Skeletal muscle satellite cell (primary cell): Measurements from ENCODE around the gene ZBTB20.

Source experiments
- H3K27me3 ChIP-seq: 2 replicates; pipeline ENCODE4 v1.7.0; 2013; ENCODE audit warnings: low read length; ENCODE audit not compliant: control insufficient read depth, insufficient read depth
- H3K36me3 ChIP-seq: 2 replicates; pipeline ENCODE4 v1.7.0; 2013; ENCODE audit warnings: mild to moderate bottlenecking, control low read depth, low read length; ENCODE audit not compliant: insufficient read depth
- H3K4me1 ChIP-seq: 2 replicates; pipeline ENCODE4 v1.7.0; 2013; ENCODE audit warnings: low read length; ENCODE audit not compliant: control insufficient read depth, insufficient read depth
- H3K4me2 ChIP-seq: 2 replicates; pipeline ENCODE4 v1.7.0; 2013; ENCODE audit warnings: mild to moderate bottlenecking, low read length
- H3K4me3 ChIP-seq: 2 replicates; pipeline ENCODE4 v1.7.0; 2013; ENCODE audit warnings: low read length
- H3K9ac ChIP-seq: 2 replicates; pipeline ENCODE4 v1.7.0; 2013; ENCODE audit warnings: mild to moderate bottlenecking, low read depth, low read length, moderate library complexity
- H3K9me3 ChIP-seq: replicated peaks from 2 replicates; pipeline ENCODE4 v1.7.0; 2013; ENCODE audit warnings: mild to moderate bottlenecking, control low read depth, low read length

The ZBTB20 gene

DNA sequence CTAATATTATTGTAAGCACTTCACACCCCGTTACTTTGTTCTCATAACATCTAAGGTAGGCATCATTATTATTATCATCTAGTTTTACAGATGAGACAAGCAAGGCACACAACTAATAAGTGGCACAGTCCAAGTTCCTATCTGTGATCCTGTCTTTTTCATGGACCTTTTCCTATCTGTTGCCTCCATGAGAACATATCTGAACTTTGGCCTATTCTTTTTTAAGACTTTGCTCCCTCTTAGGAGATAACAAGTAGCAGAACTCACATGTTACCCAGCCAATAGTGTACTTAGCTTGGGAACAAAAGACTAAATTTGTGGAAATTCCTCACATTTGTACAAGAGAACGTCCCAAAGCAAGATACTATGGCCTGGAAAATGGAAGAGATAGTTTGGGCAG, 680.8 kb downstream of the ZBTB20 start:
- Histone ChIP-seq H3K4me1 (no peaks in the 10 kb centered on the region), H3K4me2 (no peak overlapping the region), H3K27me3 (no peaks in the 10 kb centered on the region), H3K9me3 (no peaks in the 10 kb centered on the region), H3K36me3 (no peaks in the 10 kb centered on the region), H3K9ac (no peak overlapping the region), H3K4me3 (no peak overlapping the region)

DNA sequence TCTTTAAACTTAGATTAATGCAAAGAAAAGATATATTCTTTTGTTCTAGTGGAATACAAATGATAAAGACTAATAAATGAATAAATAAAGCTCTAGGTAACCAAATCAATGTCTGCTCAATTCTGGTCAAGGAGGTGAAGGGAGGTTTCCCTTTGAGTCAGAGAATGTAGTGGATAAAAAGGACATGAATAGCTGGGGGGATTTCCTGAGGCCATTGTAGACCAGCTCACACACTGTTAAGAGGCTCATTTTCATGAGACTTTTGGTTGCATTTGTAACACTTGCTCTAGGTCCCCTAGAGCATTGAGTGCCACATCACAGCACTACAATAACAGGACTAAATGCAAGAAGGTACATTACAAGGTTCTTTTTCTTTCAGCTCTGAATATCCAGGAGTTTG, 682.5 kb downstream of the ZBTB20 start:
- no peak overlapping the region for H3K4me2 ChIP-seq
- H3K4me3 ChIP-seq = no peak overlapping the region
- H3K36me3 ChIP-seq = no peaks in the 10 kb centered on the region
- H3K9me3 ChIP-seq = no peaks in the 10 kb centered on the region
- H3K27me3 ChIP-seq = no peaks in the 10 kb centered on the region
- no peaks in the 10 kb centered on the region for H3K4me1 ChIP-seq
- no peak overlapping the region for H3K9ac ChIP-seq

- H3K4me3 ChIP-seq = no peak overlapping the region
- no peak overlapping the region for H3K4me2 ChIP-seq
- H3K9ac ChIP-seq = no peak overlapping the region
- H3K27me3 ChIP-seq = no peaks in the 10 kb centered on the region
- H3K4me1 ChIP-seq = no peaks in the 10 kb centered on the region
- no peaks in the 10 kb centered on the region for H3K9me3 ChIP-seq
- no peaks in the 10 kb centered on the region for H3K36me3 ChIP-seq
These were observed 684.3 kb downstream of the ZBTB20 start for GRCh38 chr3:114462750-114463149.

DNA sequence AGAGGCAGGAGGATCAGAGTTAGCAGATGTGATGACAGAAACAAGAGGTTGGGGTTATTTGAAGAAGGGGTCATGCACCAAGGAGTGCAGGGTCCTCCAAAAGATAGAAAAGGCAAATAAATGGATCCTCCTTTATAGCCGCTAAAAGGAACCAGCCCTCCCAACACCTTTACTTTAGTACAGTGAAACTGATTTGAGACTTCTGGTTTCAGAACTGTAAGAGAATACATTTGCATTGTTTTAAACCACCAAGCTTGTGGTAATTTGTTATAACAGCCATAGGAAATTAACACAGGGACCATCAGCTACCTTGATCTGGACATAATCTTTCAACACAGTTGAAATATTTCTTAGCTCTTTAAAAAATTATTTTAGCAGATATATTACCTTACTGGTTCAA, 686.6 kb downstream of the ZBTB20 start:
- no peaks in the 10 kb centered on the region for H3K36me3 ChIP-seq
- no peak overlapping the region for H3K4me2 ChIP-seq
- no peak overlapping the region for H3K9ac ChIP-seq
- H3K4me3 ChIP-seq = no peak overlapping the region
- no peaks in the 10 kb centered on the region for H3K27me3 ChIP-seq
- peaks cover 1% of the 10 kb centered on the region for H3K4me1 ChIP-seq
- H3K9me3 ChIP-seq = no peaks in the 10 kb centered on the region

- no peak overlapping the region for H3K4me2 ChIP-seq
- H3K4me3 ChIP-seq = no peak overlapping the region
- H3K36me3 ChIP-seq = no peaks in the 10 kb centered on the region
- no peaks in the 10 kb centered on the region for H3K27me3 ChIP-seq
- H3K9me3 ChIP-seq = no peaks in the 10 kb centered on the region
- peaks cover 15% of the 10 kb centered on the region for H3K4me1 ChIP-seq
- H3K9ac ChIP-seq = no peak overlapping the region
These were observed 690.3 kb downstream of the ZBTB20 start for GRCh38 chr3:114456742-114457141.

DNA sequence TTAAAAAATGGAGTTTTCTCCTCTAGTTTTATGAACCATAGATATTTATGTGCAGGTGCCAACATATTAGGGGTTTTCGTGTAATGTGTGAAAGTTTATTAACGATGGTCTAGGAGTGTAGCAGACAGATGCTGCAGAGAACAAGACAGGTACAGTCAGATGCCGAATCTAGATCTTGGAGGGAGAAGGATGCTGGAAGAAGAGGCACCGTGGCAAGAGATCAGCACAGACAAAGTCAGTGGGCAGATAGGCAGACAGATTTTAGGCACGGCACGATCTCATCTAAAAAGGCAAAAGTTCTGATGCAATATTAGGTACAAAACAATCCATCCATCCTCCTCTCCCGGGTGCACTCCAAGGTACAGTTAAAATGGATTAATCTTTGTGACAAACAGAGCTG, 691.7 kb downstream of the ZBTB20 start:
- peak overlapping the region; percentile 95 for H3K4me2 ChIP-seq
- no peak overlapping the region for H3K4me3 ChIP-seq
- H3K27me3 ChIP-seq = no peaks in the 10 kb centered on the region
- peaks cover 25% of the 10 kb centered on the region for H3K4me1 ChIP-seq
- no peaks in the 10 kb centered on the region for H3K36me3 ChIP-seq
- H3K9ac ChIP-seq = no peak overlapping the region
- no peaks in the 10 kb centered on the region for H3K9me3 ChIP-seq

- Histone ChIP-seq H3K27me3 (no peaks in the 10 kb centered on the region), H3K4me2 (peak overlapping the region; percentile 95), H3K9ac (peak overlapping the region; percentile 69), H3K4me1 (peaks cover 25% of the 10 kb centered on the region), H3K36me3 (no peaks in the 10 kb centered on the region), H3K4me3 (peak overlapping the region; percentile 71), H3K9me3 (no peaks in the 10 kb centered on the region)
These were observed 692.4 kb downstream of the ZBTB20 start for GRCh38 chr3:114454551-114455251.

GRCh38 chr3:114453361-114453780, 693.7 kb downstream of the ZBTB20 start:
- Histone ChIP-seq H3K4me1 (peaks cover 28% of the 10 kb centered on the region), H3K4me3 (no peak overlapping the region), H3K9ac (no peak overlapping the region)

DNA sequence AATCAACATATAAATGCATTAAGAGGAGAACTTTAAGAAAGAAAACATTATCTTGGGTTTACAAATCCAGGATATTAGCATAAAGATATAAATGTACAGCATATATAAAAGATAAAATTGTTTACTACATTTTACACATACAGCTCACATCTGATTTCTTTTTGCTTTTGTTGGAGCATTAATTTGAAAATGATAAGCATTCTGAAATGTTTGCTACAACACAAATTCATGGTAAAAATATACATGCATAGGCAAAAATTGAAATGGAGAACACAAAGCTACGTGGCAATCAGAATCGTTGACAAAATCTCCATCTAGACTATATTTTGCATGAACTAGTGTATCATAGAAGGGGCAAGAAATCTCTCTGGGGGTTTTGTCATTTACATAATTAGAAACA, 694.2 kb downstream of the ZBTB20 start:
- Histone ChIP-seq H3K27me3 (no peaks in the 10 kb centered on the region), H3K4me2 (no peak overlapping the region), H3K9me3 (no peaks in the 10 kb centered on the region), H3K36me3 (no peaks in the 10 kb centered on the region), H3K4me3 (no peak overlapping the region), H3K4me1 (peaks cover 32% of the 10 kb centered on the region), H3K9ac (no peak overlapping the region)

More at GRCh38 chr3:114453361-114453780, 693.7 kb downstream of the ZBTB20 start:
- no peaks in the 10 kb centered on the region for H3K36me3 ChIP-seq
- no peaks in the 10 kb centered on the region for H3K27me3 ChIP-seq
- H3K9me3 ChIP-seq = no peaks in the 10 kb centered on the region
- no peak overlapping the region for H3K4me2 ChIP-seq

- Histone ChIP-seq H3K9ac (no peak overlapping the region), H3K27me3 (no peaks in the 10 kb centered on the region), H3K4me2 (peak overlapping the region; percentile 72), H3K4me3 (no peak overlapping the region), H3K4me1 (peaks cover 36% of the 10 kb centered on the region), H3K36me3 (no peaks in the 10 kb centered on the region), H3K9me3 (no peaks in the 10 kb centered on the region)
These were observed 694.8 kb downstream of the ZBTB20 start for GRCh38 chr3:114452256-114452655.

- Histone ChIP-seq H3K27me3 (no peaks in the 10 kb centered on the region), H3K36me3 (no peaks in the 10 kb centered on the region), H3K9ac (peak overlapping the region; percentile 64), H3K4me3 (peak overlapping the region; percentile 32), H3K9me3 (no peaks in the 10 kb centered on the region), H3K4me2 (peak overlapping the region; percentile 72), H3K4me1 (peaks cover 37% of the 10 kb centered on the region)
These were observed 695.5 kb downstream of the ZBTB20 start for GRCh38 chr3:114451561-114452018.

DNA sequence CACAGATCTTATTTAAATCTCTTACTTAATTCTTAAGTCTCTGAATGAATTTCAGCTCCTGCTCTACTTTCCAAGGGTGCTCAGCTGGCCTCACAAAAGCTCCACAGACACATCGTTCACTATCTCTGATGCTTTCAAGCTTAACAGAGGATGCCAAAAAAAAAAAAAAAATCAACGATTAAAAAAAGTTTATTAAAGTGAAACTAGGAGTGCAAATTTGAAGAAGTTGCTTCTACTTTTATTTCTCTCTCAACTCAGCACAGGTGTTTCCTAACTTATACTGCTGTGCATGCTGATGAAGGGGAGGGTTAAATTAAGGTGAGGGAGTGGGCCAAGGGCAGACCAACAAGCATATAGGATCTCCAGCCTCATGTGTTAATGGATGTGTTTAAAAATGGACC, 696.0 kb downstream of the ZBTB20 start:
- Histone ChIP-seq H3K4me1 (peaks cover 39% of the 10 kb centered on the region), H3K9ac (peak overlapping the region; percentile 64)

More for the DNA sequence above, 696.0 kb downstream of the ZBTB20 start:
- H3K9me3 ChIP-seq = no peaks in the 10 kb centered on the region
- H3K36me3 ChIP-seq = no peaks in the 10 kb centered on the region
- peak overlapping the region; percentile 72 for H3K4me2 ChIP-seq
- H3K27me3 ChIP-seq = no peaks in the 10 kb centered on the region
- H3K4me3 ChIP-seq = peak overlapping the region; percentile 32
